ENCODE measurements around the gene FPR3. TPM values are rescaled to one million over a fixed set of nuclear protein-coding genes. Genes with fewer than 3 reads are reported as not detected.
A peak's percentile ranks its signal among the peaks of the same experiment; 100 is the strongest.

Gene FPR3
- total and polyA plus RNA-seq, 9 of the 15 experiments (the other 6 are each of a cell fraction or from before 2014, with no cell fraction given), result 0.08 to 0.51 (median 0.22) TPM; not detected in 1

GRCh38 chr19:51808333-51808986 lies 13.5 kb downstream of the FPR3 start:
- peaks cover 5 to 55% of the 10 kb centered on the region in 2 experiments; a peak in 4 of 5 replicates for H3K4me1 ChIP-seq (replicated peaks in 1 of 2; ENCODE audit: control insufficient read depth in 2 of 2, insufficient read depth in 2 of 2, low read length in 2 of 2)
- no peaks in the 10 kb centered on the region for H3K9me1 ChIP-seq (ENCODE audit: control insufficient read depth, insufficient read depth, low read length)
- no peaks in the 10 kb centered on the region for H4K20me1 ChIP-seq (replicated peaks; ENCODE audit: control insufficient read depth, insufficient read depth, low read length)
- H3K4me2 ChIP-seq (ENCODE audit: insufficient read depth, low read length), result peak overlapping the region; percentile 19; the same call in 1 of the 2 replicates
- ATAC-seq (peak; percentile 65), FAIRE-seq (peak; percentile 57), DNase-seq (ENCODE audit: extremely low read depth in 1 of 4, low spot score in 3 of 4) (peak in 2 of 4 experiments; percentile 40 to 74)
- H3K27ac ChIP-seq (ENCODE audit: extremely low read depth, low read depth, low read length), result peak overlapping the region; percentile 67; the same call in 2 of the 3 replicates
- H3K79me2 ChIP-seq (ENCODE audit: control insufficient read depth, insufficient read depth, low read length), result no peaks in the 10 kb centered on the region
- peak overlapping the region in 1 of 2 experiments; percentile 29; a peak in 1 of 4 replicates for H3K9ac ChIP-seq (ENCODE audit: insufficient read depth in 1 of 2, low read depth in 2 of 2, low read length in 2 of 2)
- H3K9me3 ChIP-seq (replicated peaks; ENCODE audit: control insufficient read depth, insufficient read depth, low read depth, low read length), result peaks cover 2% of the 10 kb centered on the region; the same call in 1 of the 2 replicates
- H3K36me3 ChIP-seq (ENCODE audit: control insufficient read depth, insufficient read depth, low read length), result no peaks in the 10 kb centered on the region
- no peak overlapping the region for H3K4me3 ChIP-seq
- H2AFZ ChIP-seq (ENCODE audit: low read depth, low read length), result peak overlapping the region; percentile 62
- no peaks in the 10 kb centered on the region for H3K27me3 ChIP-seq (ENCODE audit: control insufficient read depth in 2 of 2, insufficient read depth in 2 of 2, low read length in 2 of 2)
- intact Hi-C loops (cut with micrococcal nuclease) (loop anchor here (1.0 to 5.0 kb wide), 3 partner anchors 30 to 471 kb away; no protein-coding TSS in a partner anchor), in situ Hi-C loops (cut with MboI) (no loop called here)
- ChIA-PET CTCF (ENCODE audit: low intra/inter-chr PET ratio) (interaction anchor here (0.6 to 1.2 kb wide), 4 partner anchors 9 to 508 kb away, joined by 3 to 4 read pairs (median 3); no protein-coding TSS in a partner anchor), POLR2A (interaction anchor here (0.6 to 1.8 kb wide), 7 partner anchors 9 to 426 kb away, joined by 3 to 9 read pairs (median 3); no protein-coding TSS in a partner anchor)
- BruUV-seq (replicated peaks), result no TSS peak
- 26% methylated on average over 8 of the region's 8 CpGs for WGBS (ENCODE audit: insufficient coverage, low coverage, missing lambda C conversion rate)
- TF ChIP-seq ZNF436 (CRISPR knock-in tag; IDR thresholded peaks at IDR 0.05) (no peak), KLF10 (CRISPR knock-in tag; IDR thresholded peaks at IDR 0.05) (no peak), MAFF (IDR thresholded peaks at IDR 0.05; ENCODE audit: low read length) (peak; percentile 87), FOXJ3 (CRISPR knock-in tag; IDR thresholded peaks at IDR 0.05) (no peak), CC2D1A (IDR thresholded peaks at IDR 0.05) (peak; percentile 25; the same call in 1 of the 2 replicates), ZNF79 (CRISPR knock-in tag; IDR thresholded peaks at IDR 0.05; ENCODE audit: low read depth) (peak; percentile 48; the same call in 1 of the 2 replicates), CTCF (IDR thresholded peaks at IDR 0.05 in 2 of 3, conservative IDR thresholded peaks at IDR 0.05 in 1 of 3; ENCODE audit: insufficient read depth in 2 of 3, low read depth in 1 of 3, low read length in 3 of 3) (peak; percentile 42 to 71 (median 45); a peak in 4 of 6 replicates), ZNF24 (IDR thresholded peaks at IDR 0.05) (no peak), RCOR1 (IDR thresholded peaks at IDR 0.05; ENCODE audit: borderline replicate concordance in 1 of 2, low read depth in 2 of 2, low read length in 2 of 2) (0 out of 4 replicates have a peak, but pooled peaks of 1 of the 2 experiments have one; percentile 2), HDGF (IDR thresholded peaks at IDR 0.05) (no peak), ATF7 (IDR thresholded peaks at IDR 0.05) (0 out of 2 replicates have a peak, but pooled peaks have one; percentile 15), NONO (IDR thresholded peaks at IDR 0.05; ENCODE audit: low read depth in 2 of 2, low read length in 1 of 2) (no peak), RBFOX2 (IDR thresholded peaks at IDR 0.05; ENCODE audit: low read depth, low read length) (no peak), TBL1XR1 (IDR thresholded peaks at IDR 0.05; ENCODE audit: low read length in 2 of 2) (no peak), SREBF1 (IDR thresholded peaks at IDR 0.05; ENCODE audit: borderline replicate concordance, low read depth, low read length) (no peak), C11orf30 (IDR thresholded peaks at IDR 0.05; ENCODE audit: low read depth) (peak; percentile 97), ZNF316 (IDR thresholded peaks at IDR 0.05) (peak; percentile 98), GTF2F1 (IDR thresholded peaks at IDR 0.05; ENCODE audit: low read depth, low read length) (no peak), TSC22D4 (tag; IDR thresholded peaks at IDR 0.05) (no peak), TRIM24 (IDR thresholded peaks at IDR 0.05) (peak in 1 of 2 experiments; percentile 11; a peak in 1 of 4 replicates)
- TF ChIP-seq, protein P1, sequence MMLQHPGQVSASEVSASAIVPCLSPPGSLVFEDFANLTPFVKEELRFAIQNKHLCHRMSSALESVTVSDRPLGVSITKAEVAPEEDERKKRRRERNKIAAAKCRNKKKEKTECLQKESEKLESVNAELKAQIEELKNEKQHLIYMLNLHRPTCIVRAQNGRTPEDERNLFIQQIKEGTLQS (IDR thresholded peaks at IDR 0.05), result peak; percentile 27; the same call in 1 of the 2 replicates
- TF ChIP-seq, protein P1 (CRISPR knock-in tag; conservative IDR thresholded peaks at IDR 0.05), result no peak
